ENCODE measurements around the gene TMEM39A. TPM values are rescaled to one million over a fixed set of nuclear protein-coding genes. Genes with fewer than 3 reads are reported as not detected.

Gene TMEM39A
- total RNA-seq, 4 donors from 2014 or later = 7.1 to 38.4 (median 32.1) TPM

GRCh38 chr3:119417771-119418512 lies 45.5 kb downstream of the TMEM39A start:
- Histone ChIP-seq H3K9me3 (no peaks in the 10 kb centered on the region), H3K4me1 (no peaks in the 10 kb centered on the region), H3K27me3 (no peaks in the 10 kb centered on the region), H3K27ac (no peak overlapping the region), H3K4me3 (no peak overlapping the region), H3K36me3 (no peaks in the 10 kb centered on the region)
- 93 to 94% methylated on average over 5 to 8 of the region's 8 CpGs for WGBS, 2 donors (ENCODE audit: low coverage in 1 of 2)
- TF ChIP-seq, protein P1, sequence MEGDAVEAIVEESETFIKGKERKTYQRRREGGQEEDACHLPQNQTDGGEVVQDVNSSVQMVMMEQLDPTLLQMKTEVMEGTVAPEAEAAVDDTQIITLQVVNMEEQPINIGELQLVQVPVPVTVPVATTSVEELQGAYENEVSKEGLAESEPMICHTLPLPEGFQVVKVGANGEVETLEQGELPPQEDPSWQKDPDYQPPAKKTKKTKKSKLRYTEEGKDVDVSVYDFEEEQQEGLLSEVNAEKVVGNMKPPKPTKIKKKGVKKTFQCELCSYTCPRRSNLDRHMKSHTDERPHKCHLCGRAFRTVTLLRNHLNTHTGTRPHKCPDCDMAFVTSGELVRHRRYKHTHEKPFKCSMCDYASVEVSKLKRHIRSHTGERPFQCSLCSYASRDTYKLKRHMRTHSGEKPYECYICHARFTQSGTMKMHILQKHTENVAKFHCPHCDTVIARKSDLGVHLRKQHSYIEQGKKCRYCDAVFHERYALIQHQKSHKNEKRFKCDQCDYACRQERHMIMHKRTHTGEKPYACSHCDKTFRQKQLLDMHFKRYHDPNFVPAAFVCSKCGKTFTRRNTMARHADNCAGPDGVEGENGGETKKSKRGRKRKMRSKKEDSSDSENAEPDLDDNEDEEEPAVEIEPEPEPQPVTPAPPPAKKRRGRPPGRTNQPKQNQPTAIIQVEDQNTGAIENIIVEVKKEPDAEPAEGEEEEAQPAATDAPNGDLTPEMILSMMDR (IDR thresholded peaks at IDR 0.05) = no peak
- TF ChIP-seq POLR2AphosphoS5 (IDR thresholded peaks at IDR 0.05) = no peak
- intact Hi-C loops (cut with DNase I; ENCODE audit: low total_unique reads) = no loop called here
- no peak for DNase-seq
- in situ Hi-C loops (cut with MboI; ENCODE audit: low pct_ligation_motif_present in 1 of 4, low pct_unique_long_range_greater_than_20kb in 1 of 4, low sequenced_read_pairs in 3 of 4) = no loop called here

DNA sequence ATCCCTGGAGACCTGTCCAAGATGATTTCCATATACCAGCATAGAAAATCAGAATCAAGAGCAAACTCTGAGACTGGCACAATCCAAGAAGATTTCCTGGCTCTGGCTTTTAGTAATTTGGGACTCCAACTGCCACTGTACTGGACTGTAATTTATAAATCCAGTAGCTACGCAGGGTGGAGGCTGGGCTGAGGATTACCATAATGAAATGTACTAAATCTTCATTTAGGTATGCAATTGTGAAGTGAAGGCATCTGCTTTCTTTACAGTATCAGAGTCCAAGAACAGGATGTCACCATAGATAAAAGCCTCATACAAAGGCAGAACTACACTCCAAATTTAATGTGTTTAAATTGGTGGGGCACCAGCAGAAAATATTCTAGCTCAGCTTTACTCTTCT lies 46.5 kb downstream of the TMEM39A start:
- no peaks in the 10 kb centered on the region for H3K4me1 ChIP-seq
- no peaks in the 10 kb centered on the region for H3K9me3 ChIP-seq
- in situ Hi-C loops (cut with MboI; ENCODE audit: low pct_ligation_motif_present in 1 of 4, low pct_unique_long_range_greater_than_20kb in 1 of 4, low sequenced_read_pairs in 3 of 4) (no loop called here), intact Hi-C loops (cut with DNase I; ENCODE audit: low total_unique reads) (no loop called here)
- DNase-seq = no peak
- H3K36me3 ChIP-seq = no peaks in the 10 kb centered on the region
- no peaks in the 10 kb centered on the region for H3K27me3 ChIP-seq
- 100% methylated on average over 1 of the region's 1 CpG for WGBS, 2 donors (ENCODE audit: low coverage in 1 of 2)
- TF ChIP-seq POLR2A (IDR thresholded peaks at IDR 0.05) (no peak), EP300 (IDR thresholded peaks at IDR 0.05; ENCODE audit: low read depth) (no peak), POLR2AphosphoS5 (IDR thresholded peaks at IDR 0.05) (no peak)
- TF ChIP-seq, protein P1 (IDR thresholded peaks at IDR 0.05) = no peak
- no peak overlapping the region for H3K27ac ChIP-seq
- no peak overlapping the region for H3K4me3 ChIP-seq

DNA sequence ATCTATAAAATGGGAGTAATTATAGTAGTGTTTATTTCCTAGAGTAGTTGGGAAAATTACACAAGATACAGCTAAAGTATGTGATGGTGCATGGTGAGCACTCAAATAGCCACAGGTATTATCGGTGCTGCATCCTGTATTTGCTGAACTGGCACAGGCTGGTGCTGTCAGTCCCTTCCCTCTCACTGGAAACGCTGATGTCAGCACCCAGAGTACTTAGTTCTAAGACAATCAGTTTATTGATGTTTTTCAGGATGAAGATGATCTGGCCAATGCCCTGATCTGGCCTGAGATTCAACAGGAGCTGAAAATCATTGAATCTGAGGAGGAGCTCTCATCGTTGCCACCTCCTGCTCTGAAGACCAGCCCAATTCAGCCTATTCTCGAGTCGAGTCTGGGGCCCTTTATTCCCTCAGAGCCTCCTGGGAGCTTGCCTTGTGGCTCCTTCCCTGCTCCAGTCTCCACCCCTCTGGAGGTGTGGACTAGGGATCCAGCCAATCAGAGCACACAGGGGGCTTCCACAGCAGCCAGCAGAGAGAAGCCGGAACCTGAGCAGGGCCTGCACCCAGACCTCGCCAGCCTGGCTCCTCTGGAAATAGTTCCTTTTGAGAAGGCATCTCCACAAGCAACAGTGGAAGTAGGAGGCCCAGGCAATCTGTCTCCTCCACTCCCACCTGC lies 49.7 kb downstream of the TMEM39A start:
- H3K9me3 ChIP-seq = no peaks in the 10 kb centered on the region
- no peaks in the 10 kb centered on the region for H3K36me3 ChIP-seq
- H3K4me3 ChIP-seq = no peak overlapping the region
- no peaks in the 10 kb centered on the region for H3K4me1 ChIP-seq
- H3K27ac ChIP-seq = no peak overlapping the region
- intact Hi-C loops (cut with DNase I; ENCODE audit: low total_unique reads) (no loop called here), in situ Hi-C loops (cut with MboI; ENCODE audit: low pct_ligation_motif_present in 1 of 4, low pct_unique_long_range_greater_than_20kb in 1 of 4, low sequenced_read_pairs in 3 of 4) (no loop called here)
- TF ChIP-seq, protein P1 (IDR thresholded peaks at IDR 0.05) = no peak
- no peak for TF ChIP-seq POLR2A (IDR thresholded peaks at IDR 0.05)
- TF ChIP-seq POLR2AphosphoS5 (IDR thresholded peaks at IDR 0.05) = no peak
- TF ChIP-seq EP300 (IDR thresholded peaks at IDR 0.05; ENCODE audit: low read depth) = no peak
- no peak for DNase-seq
- no peaks in the 10 kb centered on the region for H3K27me3 ChIP-seq
- WGBS, 2 donors (ENCODE audit: low coverage in 1 of 2) = 91 to 93% methylated on average over 2 to 7 of the region's 7 CpGs

GRCh38 chr3:119409844-119410243 lies 53.6 kb downstream of the TMEM39A start:
- Histone ChIP-seq H3K27ac (no peak overlapping the region), H3K9me3 (no peaks in the 10 kb centered on the region), H3K27me3 (no peaks in the 10 kb centered on the region), H3K36me3 (no peaks in the 10 kb centered on the region), H3K4me1 (no peaks in the 10 kb centered on the region), H3K4me3 (no peak overlapping the region)
- in situ Hi-C loops (cut with MboI; ENCODE audit: low pct_ligation_motif_present in 1 of 4, low pct_unique_long_range_greater_than_20kb in 1 of 4, low sequenced_read_pairs in 3 of 4) (no loop called here), intact Hi-C loops (cut with DNase I; ENCODE audit: low total_unique reads) (no loop called here)
- DNase-seq = no peak
- TF ChIP-seq POLR2AphosphoS5 (IDR thresholded peaks at IDR 0.05) (no peak), POLR2A (IDR thresholded peaks at IDR 0.05) (no peak), EP300 (IDR thresholded peaks at IDR 0.05; ENCODE audit: low read depth) (no peak)
- TF ChIP-seq, protein P1 (IDR thresholded peaks at IDR 0.05) = no peak
- WGBS, 2 donors (ENCODE audit: low coverage in 1 of 2) = 68 to 100% methylated on average over 1 of the region's 1 CpG

Data from transverse colon (tissue), 4 donors.